ENCODE data around the gene ARL2. TPM values are rescaled to one million over a fixed set of nuclear protein-coding genes. Genes with fewer than 3 reads are reported as not detected.

ARL2 gene
- total RNA-seq, 1 experiment from 2014 or later, result 171 TPM

DNA sequence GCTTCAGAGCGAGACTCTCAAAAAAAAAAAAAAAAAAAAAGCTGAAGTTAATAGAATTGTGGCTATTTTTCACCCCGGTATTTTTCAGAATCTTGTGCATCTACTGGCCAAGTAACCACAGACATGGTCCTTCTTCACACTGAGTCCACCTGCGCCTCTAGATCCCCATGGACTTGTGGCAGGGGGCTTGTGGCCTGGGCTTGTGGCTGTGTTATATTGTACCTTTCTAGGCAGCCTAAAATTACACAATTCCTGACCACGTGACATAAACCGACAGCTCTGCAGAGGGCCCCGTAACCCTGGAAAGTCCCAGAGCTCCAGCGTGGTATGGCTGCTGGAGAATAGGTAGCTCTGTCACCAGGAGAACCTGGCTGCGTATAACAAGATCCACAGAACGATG, 55.3 kb downstream of the ARL2 start:
- Mint-ChIP-seq H3K9me3 (no peaks in the 10 kb centered on the region), H3K4me1 (peaks cover 23% of the 10 kb centered on the region), H3K4me3 (no peak overlapping the region), H3K36me3 (no peaks in the 10 kb centered on the region), H3K27me3 (ENCODE audit: low read depth) (no peaks in the 10 kb centered on the region), H3K27ac (no peak overlapping the region)
- ATAC-seq, result no peak
- ChIA-PET CTCF (interaction anchor here (0.6 to 1.0 kb wide), 3 partner anchors 27 to 643 kb away, joined by 3 to 4 read pairs (median 3); no protein-coding TSS in a partner anchor), POLR2A (no interaction called here)
- TF ChIP-seq PRRX2 (CRISPR knock-in tag; IDR thresholded peaks at IDR 0.05) (no peak), ARID4B (CRISPR knock-in tag; IDR thresholded peaks at IDR 0.05; ENCODE audit: borderline replicate concordance) (no peak), CREB1 (CRISPR knock-in tag; IDR thresholded peaks at IDR 0.05) (no peak), NFATC4 (CRISPR knock-in tag; IDR thresholded peaks at IDR 0.05) (no peak), HMGA2 (CRISPR knock-in tag; IDR thresholded peaks at IDR 0.05) (no peak)
- TF ChIP-seq, protein P1, sequence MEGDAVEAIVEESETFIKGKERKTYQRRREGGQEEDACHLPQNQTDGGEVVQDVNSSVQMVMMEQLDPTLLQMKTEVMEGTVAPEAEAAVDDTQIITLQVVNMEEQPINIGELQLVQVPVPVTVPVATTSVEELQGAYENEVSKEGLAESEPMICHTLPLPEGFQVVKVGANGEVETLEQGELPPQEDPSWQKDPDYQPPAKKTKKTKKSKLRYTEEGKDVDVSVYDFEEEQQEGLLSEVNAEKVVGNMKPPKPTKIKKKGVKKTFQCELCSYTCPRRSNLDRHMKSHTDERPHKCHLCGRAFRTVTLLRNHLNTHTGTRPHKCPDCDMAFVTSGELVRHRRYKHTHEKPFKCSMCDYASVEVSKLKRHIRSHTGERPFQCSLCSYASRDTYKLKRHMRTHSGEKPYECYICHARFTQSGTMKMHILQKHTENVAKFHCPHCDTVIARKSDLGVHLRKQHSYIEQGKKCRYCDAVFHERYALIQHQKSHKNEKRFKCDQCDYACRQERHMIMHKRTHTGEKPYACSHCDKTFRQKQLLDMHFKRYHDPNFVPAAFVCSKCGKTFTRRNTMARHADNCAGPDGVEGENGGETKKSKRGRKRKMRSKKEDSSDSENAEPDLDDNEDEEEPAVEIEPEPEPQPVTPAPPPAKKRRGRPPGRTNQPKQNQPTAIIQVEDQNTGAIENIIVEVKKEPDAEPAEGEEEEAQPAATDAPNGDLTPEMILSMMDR (IDR thresholded peaks at IDR 0.05), result no peak
- TF ChIP-seq, protein P2, sequence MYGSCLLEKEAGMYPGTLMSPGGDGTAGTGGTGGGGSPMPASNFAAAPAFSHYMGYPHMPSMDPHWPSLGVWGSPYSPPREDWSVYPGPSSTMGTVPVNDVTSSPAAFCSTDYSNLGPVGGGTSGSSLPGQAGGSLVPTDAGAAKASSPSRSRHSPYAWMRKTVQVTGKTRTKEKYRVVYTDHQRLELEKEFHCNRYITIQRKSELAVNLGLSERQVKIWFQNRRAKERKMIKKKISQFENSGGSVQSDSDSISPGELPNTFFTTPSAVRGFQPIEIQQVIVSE (CRISPR knock-in tag; IDR thresholded peaks at IDR 0.05; ENCODE audit: borderline replicate concordance), result no peak
- DNase-seq (ENCODE audit: low spot score), result no peak

Small RNAs within 50 kb of the gene (microRNA-seq; reads per million reads assigned to microRNA genes)
- gene MIR6879 (ENCODE audit: borderline number of aligned reads), result 1.0 reads per million

Other genes starting within 250 kb of the ARL2 start
- gene SF1, start 235.6 kb upstream of the ARL2 start, total RNA-seq (2021), result 285 to 314 TPM (median 300 TPM) in 3 replicates
- 24.5 to 31.6 TPM (median 28.3 TPM) in 3 replicates for gene MAP4K2, start 210.9 kb upstream of the ARL2 start, total RNA-seq (2021)
- 47.1 to 53.3 TPM (median 51.2 TPM) in 3 replicates for gene MEN1, start 203.6 kb upstream of the ARL2 start, total RNA-seq (2021)
- 14.9 to 21.6 TPM (median 17.3 TPM) in 3 replicates for gene CDC42BPG, start 169.5 kb upstream of the ARL2 start, total RNA-seq (2021)
- gene EHD1, start 135.5 kb upstream of the ARL2 start, total RNA-seq (2021), result 29.9 to 38.1 TPM (median 35.2 TPM) in 3 replicates
- gene ATG2A, start 97.0 kb upstream of the ARL2 start, total RNA-seq (2021), result 25.2 to 31.4 TPM (median 27.6 TPM) in 3 replicates
- 8.7 to 10.2 TPM (median 9.1 TPM) in 3 replicates for gene PPP2R5B, start 89.5 kb upstream of the ARL2 start, total RNA-seq (2021)
- gene GPHA2, start 78.3 kb upstream of the ARL2 start, total RNA-seq (2021), result 1.0 to 1.6 TPM (median 1.6 TPM) in 3 replicates
- not detected in 3 replicates for gene MAJIN, start 42.1 kb upstream of the ARL2 start, total RNA-seq (2021)
- gene BATF2, start 17.2 kb upstream of the ARL2 start, total RNA-seq (2021), result 1.3 to 3.2 TPM (median 2.2 TPM) in 3 replicates
- 16.7 to 19.6 TPM (median 17.6 TPM) in 3 replicates for gene SNX15, start 13.3 kb downstream of the ARL2 start, total RNA-seq (2021)
- 22.2 to 26.2 TPM (median 22.8 TPM) in 3 replicates for gene SAC3D1, start 27.1 kb downstream of the ARL2 start, total RNA-seq (2021)
- 4.5 to 6.1 TPM (median 5.9 TPM) in 3 replicates for gene NAALADL1, start 44.4 kb downstream of the ARL2 start, total RNA-seq (2021)
- 80.6 to 95.9 TPM (median 86.9 TPM) in 3 replicates for gene CDCA5, start 69.9 kb downstream of the ARL2 start, total RNA-seq (2021)
- 32.2 to 33.8 TPM (median 32.8 TPM) in 3 replicates for gene ZFPL1, start 70.1 kb downstream of the ARL2 start, total RNA-seq (2021)
- 122 to 136 TPM (median 123 TPM) in 3 replicates for gene VPS51, start 82.1 kb downstream of the ARL2 start, total RNA-seq (2021)
- 63.8 to 74.9 TPM (median 71.5 TPM) in 3 replicates for gene TM7SF2, start 97.7 kb downstream of the ARL2 start, total RNA-seq (2021)
- 15.9 to 18.3 TPM (median 16.7 TPM) in 3 replicates for gene ZNHIT2, start 103.5 kb downstream of the ARL2 start, total RNA-seq (2021)
- gene FAU, start 108.0 kb downstream of the ARL2 start, total RNA-seq (2021), result 951 to 991 TPM (median 985 TPM) in 3 replicates
- 51.3 to 55.9 TPM (median 53.3 TPM) in 3 replicates for gene MRPL49, start 108.2 kb downstream of the ARL2 start, total RNA-seq (2021)
- gene SYVN1, start 120.4 kb downstream of the ARL2 start, total RNA-seq (2021), result 27.6 to 34.8 TPM (median 31.8 TPM) in 3 replicates
- 0.27 to 0.35 TPM (median 0.32 TPM) in 3 replicates for gene SPDYC, start 156.1 kb downstream of the ARL2 start, total RNA-seq (2021)
- gene CAPN1, start 167.8 kb downstream of the ARL2 start, total RNA-seq (2021), result 204 to 257 TPM (median 218 TPM) in 3 replicates
- gene POLA2, start 247.8 kb downstream of the ARL2 start, total RNA-seq (2021), result 26.9 to 35.6 TPM (median 28.5 TPM) in 3 replicates

Data from WTC11 (cell line).